GM04503 (cell line): ENCODE results near the gene CCDC7.
"Not testable (repeated sequence)": the region's sequence is repeated elsewhere in the genome, so short reads cannot be mapped to it uniquely, and the experiment has no call there.

ENCODE experiments used
- DNase-seq: peaks from one replicate; pipeline ENCODE4 v3.0.0-alpha.2; 2012; ENCODE audit warnings: low read depth

CCDC7 gene

GRCh38 chr10:32888161-32888927 lies 442.4 kb downstream of the CCDC7 start:
- no peak for DNase-seq

- DNase-seq, result no peak
Observed at GRCh38 chr10:32889631-32890212, 443.8 kb downstream of the CCDC7 start.

DNA sequence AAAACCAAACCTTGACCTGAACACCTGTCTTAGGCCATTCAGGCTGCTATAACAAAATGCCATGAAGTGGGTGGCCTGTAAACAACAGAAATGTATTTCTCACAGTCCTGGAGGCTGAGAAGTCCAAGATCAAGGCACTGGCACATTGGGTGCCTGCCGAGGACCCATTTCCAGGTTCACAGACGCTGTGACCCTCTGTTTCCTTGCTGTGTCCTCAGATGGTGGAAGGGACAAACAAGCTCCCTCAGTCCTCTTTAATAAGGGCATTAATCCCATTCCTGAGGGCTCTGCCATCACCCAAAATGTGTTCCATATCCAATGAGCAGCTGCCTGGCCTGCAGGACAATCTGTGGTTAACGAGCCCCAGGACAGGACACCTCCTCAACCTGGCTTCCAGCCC lies 444.5 kb downstream of the CCDC7 start:
- no peak for DNase-seq

DNA sequence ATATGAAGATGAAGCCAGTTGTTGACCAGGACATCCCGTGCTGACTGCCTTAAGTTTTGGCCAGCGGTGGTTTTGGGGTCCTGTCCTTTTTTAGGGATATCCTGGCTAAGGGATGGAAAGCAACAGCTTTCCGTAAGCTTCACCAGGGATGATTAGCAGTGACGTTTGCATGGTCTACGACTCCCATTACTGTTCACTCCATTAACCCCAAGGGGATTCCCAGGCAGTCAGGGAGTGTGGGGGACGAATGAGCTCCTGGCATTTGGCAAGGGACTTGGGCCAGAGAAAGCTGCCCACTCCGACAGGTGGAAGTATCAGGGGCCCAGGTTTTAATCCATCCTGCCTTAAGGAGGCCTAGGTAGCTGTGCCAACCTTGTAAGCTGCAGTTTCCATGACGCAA lies 445.3 kb downstream of the CCDC7 start:
- no peak for DNase-seq

DNA sequence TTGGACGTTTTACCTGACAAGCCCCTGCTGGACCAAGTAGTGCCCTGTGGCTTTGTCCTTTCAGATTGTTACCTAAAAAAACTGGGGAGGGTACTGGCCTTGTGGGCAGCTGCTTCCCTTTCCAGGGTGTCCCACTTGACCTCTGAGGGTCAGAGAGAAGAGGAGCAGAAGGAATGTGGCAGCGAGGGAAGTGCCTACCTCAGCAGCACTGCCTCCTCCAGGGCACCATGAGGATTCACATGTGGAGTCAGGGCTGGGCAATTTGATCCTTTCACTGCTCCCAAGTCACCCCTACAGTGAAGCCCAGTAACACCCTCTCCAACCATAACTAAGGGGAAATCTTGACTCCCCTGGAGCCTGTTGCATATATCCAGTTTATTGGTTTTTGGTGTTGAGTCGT lies 447.5 kb downstream of the CCDC7 start:
- no peak for DNase-seq

DNA sequence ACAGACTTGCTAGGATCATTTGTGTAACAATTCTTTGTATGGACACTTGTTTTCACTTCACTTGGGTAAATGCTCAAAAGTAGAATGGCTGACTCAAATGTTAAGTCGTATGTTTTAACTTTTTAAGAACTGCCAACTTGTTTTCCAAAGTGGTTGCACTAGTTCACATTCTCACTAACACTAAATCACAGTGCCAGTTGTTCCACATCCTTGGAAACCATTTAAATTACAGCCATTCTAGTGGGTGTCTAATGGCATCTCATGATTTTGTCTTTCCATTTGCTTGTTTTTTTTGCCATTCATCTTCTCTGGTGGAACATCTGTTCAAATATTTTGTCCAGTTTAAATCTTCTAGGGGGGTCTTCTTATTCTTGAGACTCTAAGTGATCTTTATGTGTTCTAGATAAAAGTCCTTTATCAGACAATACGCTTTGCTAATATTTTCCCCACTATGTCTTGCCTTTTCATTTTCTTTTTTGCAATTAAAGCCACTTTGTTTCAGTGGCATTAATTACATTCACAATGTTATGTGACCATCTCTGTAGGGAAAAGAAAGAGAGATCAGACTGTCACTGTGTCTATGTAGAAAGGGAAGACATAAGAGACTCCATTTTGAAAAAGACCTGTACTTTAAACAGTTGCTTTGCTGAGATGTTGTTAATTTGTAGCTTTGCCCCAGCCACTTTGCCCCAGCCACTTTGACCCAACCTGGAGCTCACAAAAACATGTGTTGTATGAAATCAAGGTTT lies 448.1 kb downstream of the CCDC7 start:
- DNase-seq, result no peak

GRCh38 chr10:32895200-32895968 lies 449.4 kb downstream of the CCDC7 start:
- DNase-seq, result not testable (repeated sequence)

- DNase-seq, result no peak
Observed at GRCh38 chr10:32901815-32902214, 455.9 kb downstream of the CCDC7 start.

DNA sequence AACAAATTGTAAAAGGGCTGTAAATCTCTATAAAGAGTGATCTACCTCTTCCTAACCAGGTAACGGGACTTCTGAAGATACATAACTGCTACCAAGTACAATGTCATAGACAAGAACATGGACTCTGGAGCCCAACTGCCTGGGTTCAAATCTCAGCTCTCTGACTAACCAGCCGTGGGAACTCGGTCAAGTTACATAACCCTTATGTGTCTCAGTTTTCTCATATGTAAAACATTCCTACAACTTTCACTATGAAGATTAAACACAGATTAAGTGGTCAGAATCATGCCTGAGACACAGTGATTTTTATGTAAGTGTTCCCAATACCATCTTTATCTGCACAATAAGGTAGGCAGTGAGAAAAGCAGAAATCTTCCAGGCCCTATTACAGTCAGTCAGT lies 459.5 kb downstream of the CCDC7 start:
- no peak for DNase-seq

DNA sequence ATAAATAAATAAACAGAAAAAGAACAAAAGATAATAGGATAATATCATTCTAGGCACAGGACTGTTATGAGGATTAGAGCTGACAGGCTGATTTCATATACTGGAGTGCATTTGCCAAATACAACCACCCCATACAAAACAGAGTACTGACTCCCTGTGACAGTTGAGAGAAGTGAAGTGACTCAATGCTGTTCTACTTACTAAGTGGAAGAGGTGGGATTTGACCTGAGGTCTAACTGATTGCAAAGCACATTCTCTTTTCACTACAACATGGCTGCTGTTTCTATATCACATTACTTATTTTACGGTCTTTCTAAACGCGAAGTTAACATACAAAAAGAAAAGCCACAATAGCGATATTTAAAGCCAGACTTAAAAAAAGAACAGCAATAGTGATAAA lies 460.7 kb downstream of the CCDC7 start:
- no peak for DNase-seq

GRCh38 chr10:32909456-32909855 lies 463.5 kb downstream of the CCDC7 start:
- no peak for DNase-seq

DNA sequence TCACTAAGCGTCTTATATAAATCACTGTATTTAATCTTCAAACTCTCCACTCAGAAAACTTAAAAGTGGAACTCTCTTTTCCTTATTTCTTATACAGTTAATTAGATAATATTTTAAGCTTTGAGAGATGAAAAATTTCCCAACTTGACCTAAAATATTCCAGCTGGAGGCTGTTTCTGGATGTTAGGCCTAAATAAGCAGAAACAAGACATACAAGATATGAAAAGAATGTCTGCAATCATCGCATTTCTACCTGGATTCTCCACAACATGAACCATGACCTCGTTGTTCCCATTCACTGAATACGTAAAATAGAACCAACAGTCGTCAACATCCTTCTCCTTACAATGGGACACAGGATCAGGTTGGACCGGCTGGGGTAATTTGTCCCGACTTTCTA lies 464.0 kb downstream of the CCDC7 start:
- DNase-seq, result not testable (repeated sequence)

DNA sequence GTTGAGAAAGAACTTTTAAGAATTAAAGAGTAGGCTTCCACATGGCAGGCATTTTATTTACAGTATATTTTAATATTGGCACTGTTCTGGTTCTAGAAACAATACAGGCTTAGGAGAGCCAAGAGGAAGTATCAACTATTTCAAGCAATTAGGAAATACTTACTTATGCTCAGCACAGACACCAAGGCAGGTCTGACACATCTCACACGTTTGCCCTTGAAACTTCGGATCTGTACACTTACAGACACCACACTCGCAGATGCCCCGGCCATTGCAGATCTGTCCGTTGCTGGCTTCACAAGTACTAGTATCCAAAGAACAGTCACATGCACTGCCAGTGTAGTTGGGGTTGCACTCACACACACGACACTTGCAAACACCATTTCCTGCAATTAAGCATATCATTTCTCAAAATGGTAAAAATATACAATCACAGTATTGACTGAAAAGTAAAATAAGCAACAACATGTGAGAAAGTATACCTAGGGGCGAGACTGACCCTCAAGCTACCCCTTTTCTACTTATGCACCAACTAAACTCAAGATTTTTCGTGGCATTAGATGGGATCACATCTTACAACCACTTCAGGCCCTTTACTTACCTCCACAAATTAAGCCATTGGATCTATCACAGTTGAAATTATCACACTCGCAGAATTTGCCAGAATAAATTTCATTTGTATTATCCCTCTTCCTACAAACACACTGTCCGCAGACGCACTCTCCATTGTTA lies 465.5 kb downstream of the CCDC7 start:
- no peak for DNase-seq

DNA sequence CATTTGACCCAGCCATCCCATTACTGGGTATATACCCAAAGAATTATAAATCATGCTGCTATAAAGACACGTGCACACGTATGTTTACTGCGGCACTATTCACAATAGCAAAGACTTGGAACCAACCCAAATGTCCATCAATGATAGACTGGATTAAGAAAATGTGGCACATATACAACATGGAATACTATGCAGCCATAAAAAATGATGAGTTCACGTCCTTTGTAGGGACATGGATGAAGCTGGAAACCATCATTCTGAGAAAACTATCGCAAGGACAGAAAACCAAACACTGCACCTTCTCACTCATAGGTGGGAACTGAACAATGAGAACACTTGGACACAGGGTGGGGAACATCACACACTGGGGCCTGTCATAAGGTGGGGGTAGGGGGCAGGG lies 471.9 kb downstream of the CCDC7 start:
- DNase-seq, result not testable (repeated sequence)

- no peak for DNase-seq
Observed at GRCh38 chr10:32922170-32922569, 476.2 kb downstream of the CCDC7 start.

GRCh38 chr10:32923134-32923533 lies 477.2 kb downstream of the CCDC7 start:
- no peak for DNase-seq

GRCh38 chr10:32923849-32924248 lies 477.9 kb downstream of the CCDC7 start:
- no peak for DNase-seq
